CD4-positive, alpha-beta T cell (primary cell): ENCODE results near the gene DNAAF5. TPM values are rescaled to one million over a fixed set of nuclear protein-coding genes. Genes with fewer than 3 reads are reported as not detected.

Experiments used
- ATAC-seq: fragments of 200-7000 bp; cut with Tn5 transposase; one replicate; pipeline ENCODE4 v1.10.0; 2022; ENCODE audit warnings: mild to moderate bottlenecking; ENCODE audit not compliant: poor library complexity
- CTCF ChIA-PET: fragments of 350-600 bp; sonication (Branson Sonifier 250); formaldehyde crosslinking; loops from one replicate; lab custom pipeline; 2021; ENCODE audit warnings: antibody characterized with exemption, inconsistent platforms; lab: Charles Lee
- POLR2A ChIA-PET: fragments of 350-600 bp; sonication (Branson Sonifier 250); formaldehyde crosslinking; loops from one replicate; lab custom pipeline; 2021; ENCODE audit warnings: antibody characterized with exemption, inconsistent platforms; lab: Charles Lee
- DNase-seq, 14 experiments: peaks; one replicate each; pipeline ENCODE4 v3.0.0-alpha.2; 2013 to 2020; ENCODE audit warnings: mixed read lengths in 2 of 14
- H3K27ac ChIP-seq, 2 donors: one replicate each; pipeline versions ENCODE4 v1.5.1 to v1.7.0; 2013; ENCODE audit warnings: low read length in 2 of 2, low read depth in 1 of 2, mild to moderate bottlenecking in 1 of 2
- H3K27me3 ChIP-seq, 2 experiments: 1 replicate in 1 of 2; 2 replicates in 1 of 2; pipeline versions ENCODE4 v1.6.1 to v1.7.0; 2013; ENCODE audit warnings: low read length in 2 of 2, control low read depth in 1 of 2, mild to moderate bottlenecking in 1 of 2, moderate library complexity in 1 of 2; ENCODE audit not compliant: insufficient read depth in 2 of 2, control insufficient read depth in 1 of 2
- H3K36me3 ChIP-seq: one replicate; pipeline ENCODE4 v1.6.1; 2013; ENCODE audit warnings: low read length, control low read depth; ENCODE audit not compliant: insufficient read depth
- H3K4me1 ChIP-seq: one replicate; pipeline ENCODE4 v1.6.1; 2013; ENCODE audit warnings: low read length, control low read depth; ENCODE audit not compliant: insufficient read depth
- H3K4me3 ChIP-seq: one replicate; pipeline ENCODE4 v1.5.1; 2013; ENCODE audit warnings: mild to moderate bottlenecking, low read length, moderate library complexity
- H3K9me3 ChIP-seq, 2 experiments: 1 replicate in 1 of 2; 2 replicates in 1 of 2; pipeline versions ENCODE4 v1.6.1 to v1.7.0; 2013; ENCODE audit warnings: low read length in 2 of 2, mild to moderate bottlenecking in 2 of 2, control low read depth in 1 of 2, moderate library complexity in 1 of 2; ENCODE audit not compliant: control insufficient read depth in 1 of 2, insufficient read depth in 1 of 2
- H3K27ac Mint-ChIP-seq: one replicate; pipeline ENCODE4 v1.8.0; 2020; ENCODE audit warnings: mixed read lengths
- H3K27me3 Mint-ChIP-seq: one replicate; pipeline ENCODE4 v1.8.0; 2021; ENCODE audit warnings: mixed read lengths
- H3K36me3 Mint-ChIP-seq: one replicate; pipeline ENCODE4 v1.8.0; 2021; ENCODE audit warnings: low read depth, mixed read lengths
- H3K4me1 Mint-ChIP-seq: one replicate; pipeline ENCODE4 v1.8.0; 2021; ENCODE audit warnings: low read depth, mixed read lengths
- H3K4me3 Mint-ChIP-seq: one replicate; pipeline ENCODE4 v1.8.0; 2020; ENCODE audit warnings: mild to moderate bottlenecking, mixed read lengths
- H3K9me3 Mint-ChIP-seq: one replicate; pipeline ENCODE4 v1.8.0; 2020; ENCODE audit warnings: mixed read lengths
- CTCF ChIP-seq: fragments of 200-600 bp; IDR thresholded peaks from one replicate; pipeline ENCODE4 v1.8.0; 2022; ENCODE audit warnings: antibody characterized with exemption, mild to moderate bottlenecking
- intact Hi-C, 2 experiments: fragments of 100-400 bp; cut with DNase I in 1 of 2; cut with micrococcal nuclease in 1 of 2; formaldehyde crosslinking; loops; one replicate each; pipeline versions ENCODE4 v1.15.1 to v1.9.0; 2023 to 2025; cut with DNase I, micrococcal nuclease
- total RNA-seq, 174 experiments: library from RNA in 2 of 174; stranded (reverse) in 2 of 174; gene quantifications; one replicate each; pipeline ENCODE4 v1.2.3 and lab custom pipeline; 2021 to 2026

DNAAF5 gene
- total RNA-seq, 2 experiments from 2014 or later = 4.8 to 6.1 TPM

GRCh38 chr7:821688-822087 is 95.2 kb downstream of the DNAAF5 start:
- Histone ChIP-seq H3K27me3 (no peaks in the 10 kb centered on the region), H3K4me3 (no peak overlapping the region), H3K9me3 (no peaks in the 10 kb centered on the region), H3K27ac (no peak overlapping the region), H3K4me1 (peaks cover 25% of the 10 kb centered on the region), H3K36me3 (peaks cover 21% of the 10 kb centered on the region)
- intact Hi-C loops = no loop called here
- Mint-ChIP-seq H3K36me3 (peaks cover 71% of the 10 kb centered on the region), H3K27ac (no peak overlapping the region), H3K4me3 (no peak overlapping the region), H3K9me3 (no peaks in the 10 kb centered on the region), H3K4me1 (peaks cover 76% of the 10 kb centered on the region), H3K27me3 (no peaks in the 10 kb centered on the region)
- DNase-seq = no peak
- ChIA-PET POLR2A (no interaction called here), CTCF (no interaction called here)
- no peak for TF ChIP-seq CTCF
- ATAC-seq = no peak

GRCh38 chr7:822692-823276 is 96.3 kb downstream of the DNAAF5 start:
- H3K27ac Mint-ChIP-seq = peak overlapping the region; percentile 24
- intact Hi-C loops = no loop called here
- H3K4me3 ChIP-seq = no peak overlapping the region
- no peak overlapping the region for H3K27ac ChIP-seq
- peaks cover 17% of the 10 kb centered on the region for H3K4me1 ChIP-seq
- H3K4me3 Mint-ChIP-seq = no peak overlapping the region
- H3K27me3 ChIP-seq = no peaks in the 10 kb centered on the region
- H3K36me3 ChIP-seq = peaks cover 21% of the 10 kb centered on the region
- no peaks in the 10 kb centered on the region for H3K27me3 Mint-ChIP-seq
- no peaks in the 10 kb centered on the region for H3K9me3 ChIP-seq
- DNase-seq (no peak), ATAC-seq (no peak)
- ChIA-PET POLR2A (no interaction called here), CTCF (no interaction called here)
- peaks cover 68% of the 10 kb centered on the region for H3K36me3 Mint-ChIP-seq
- no peak for TF ChIP-seq CTCF
- H3K9me3 Mint-ChIP-seq = no peaks in the 10 kb centered on the region
- peaks cover 74% of the 10 kb centered on the region for H3K4me1 Mint-ChIP-seq

GRCh38 chr7:823649-824048 is 97.2 kb downstream of the DNAAF5 start:
- intact Hi-C loops = no loop called here
- ChIA-PET POLR2A (no interaction called here), CTCF (no interaction called here)
- ATAC-seq = no peak
- Mint-ChIP-seq H3K27ac (peak overlapping the region; percentile 47), H3K36me3 (peaks cover 61% of the 10 kb centered on the region), H3K4me1 (peaks cover 70% of the 10 kb centered on the region), H3K9me3 (no peaks in the 10 kb centered on the region), H3K27me3 (no peaks in the 10 kb centered on the region), H3K4me3 (peak overlapping the region; percentile 3)
- TF ChIP-seq CTCF = no peak
- H3K27me3 ChIP-seq = no peaks in the 10 kb centered on the region
- no peak overlapping the region for H3K4me3 ChIP-seq
- H3K4me1 ChIP-seq = peaks cover 11% of the 10 kb centered on the region
- no peak for DNase-seq
- H3K9me3 ChIP-seq = no peaks in the 10 kb centered on the region
- H3K36me3 ChIP-seq = peaks cover 23% of the 10 kb centered on the region
- no peak overlapping the region for H3K27ac ChIP-seq
